ENCODE results near the gene S100A8.

S100A8 gene

GRCh38 chr1:153344718-153345025 is 46.2 kb downstream of the S100A8 start:
- Histone ChIP-seq H3K27ac (ENCODE audit: low read depth, low read length) (no peak overlapping the region), H3K9me3 (ENCODE audit: insufficient read depth, low read depth, low read length) (no peaks in the 10 kb centered on the region), H3K4me1 (ENCODE audit: insufficient read depth, low read length) (no peaks in the 10 kb centered on the region), H3K9ac (ENCODE audit: low read depth, low read length) (no peak overlapping the region), H3K4me3 (ENCODE audit: low read length) (no peak overlapping the region), H3K27me3 (ENCODE audit: insufficient read depth, low read length) (peaks cover 3% of the 10 kb centered on the region; the same call in 1 of the 2 replicates), H3K36me3 (ENCODE audit: insufficient read depth, low read length) (no peaks in the 10 kb centered on the region)
- WGBS = 82% methylated on average over 3 of the region's 3 CpGs

DNA sequence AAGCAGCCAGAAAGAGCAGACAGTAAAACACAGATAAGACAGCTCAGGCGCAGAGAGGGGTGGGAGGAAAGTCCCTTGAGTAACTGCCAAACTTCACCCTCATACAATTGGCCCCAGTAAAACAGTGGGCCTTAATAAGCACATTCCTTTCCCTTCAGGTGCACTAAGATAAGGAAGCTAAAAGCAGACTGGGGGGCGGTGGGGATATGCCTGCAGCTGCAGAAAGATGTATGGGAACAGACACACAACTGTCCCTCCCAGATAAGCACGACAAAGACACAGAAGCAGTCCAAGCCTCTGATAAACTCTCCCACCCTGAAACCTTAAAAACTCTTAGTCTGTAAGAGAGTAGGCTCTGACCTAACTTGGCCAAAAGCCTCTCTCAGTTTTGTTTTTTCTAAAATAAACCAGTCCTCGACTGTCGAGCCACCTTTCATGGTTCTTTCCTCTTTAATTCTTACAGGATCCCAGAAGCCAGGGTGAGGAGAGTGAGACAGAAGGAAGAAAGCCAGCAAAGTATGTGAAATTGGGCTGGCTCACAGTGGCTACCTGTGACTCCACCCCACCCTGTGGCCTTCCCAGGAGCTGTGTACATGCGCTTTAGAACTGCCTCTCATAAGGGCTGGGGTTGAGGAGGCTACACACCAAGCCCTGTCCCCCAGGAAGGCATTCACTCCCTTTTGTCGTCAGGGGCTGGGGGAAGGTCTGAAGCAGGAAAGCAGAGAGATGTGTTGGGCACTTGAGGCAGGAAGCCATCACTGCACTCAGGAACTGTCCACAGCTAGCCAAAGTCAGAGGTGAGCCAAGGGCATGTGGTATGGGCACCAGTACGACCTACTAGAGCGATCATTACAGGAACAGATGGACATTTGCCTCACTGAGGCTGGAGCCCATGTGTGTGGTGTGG is 46.8 kb downstream of the S100A8 start:
- 80% methylated on average over 9 of the region's 9 CpGs for WGBS
- H3K4me1 ChIP-seq (ENCODE audit: insufficient read depth, low read length) = no peaks in the 10 kb centered on the region
- no peak overlapping the region for H3K4me3 ChIP-seq (ENCODE audit: low read length)
- H3K36me3 ChIP-seq (ENCODE audit: insufficient read depth, low read length) = no peaks in the 10 kb centered on the region
- no peaks in the 10 kb centered on the region for H3K9me3 ChIP-seq (ENCODE audit: insufficient read depth, low read depth, low read length)
- no peak overlapping the region for H3K9ac ChIP-seq (ENCODE audit: low read depth, low read length)
- peaks cover 3% of the 10 kb centered on the region; the same call in 1 of the 2 replicates for H3K27me3 ChIP-seq (ENCODE audit: insufficient read depth, low read length)
- H3K27ac ChIP-seq (ENCODE audit: low read depth, low read length) = no peak overlapping the region

DNA sequence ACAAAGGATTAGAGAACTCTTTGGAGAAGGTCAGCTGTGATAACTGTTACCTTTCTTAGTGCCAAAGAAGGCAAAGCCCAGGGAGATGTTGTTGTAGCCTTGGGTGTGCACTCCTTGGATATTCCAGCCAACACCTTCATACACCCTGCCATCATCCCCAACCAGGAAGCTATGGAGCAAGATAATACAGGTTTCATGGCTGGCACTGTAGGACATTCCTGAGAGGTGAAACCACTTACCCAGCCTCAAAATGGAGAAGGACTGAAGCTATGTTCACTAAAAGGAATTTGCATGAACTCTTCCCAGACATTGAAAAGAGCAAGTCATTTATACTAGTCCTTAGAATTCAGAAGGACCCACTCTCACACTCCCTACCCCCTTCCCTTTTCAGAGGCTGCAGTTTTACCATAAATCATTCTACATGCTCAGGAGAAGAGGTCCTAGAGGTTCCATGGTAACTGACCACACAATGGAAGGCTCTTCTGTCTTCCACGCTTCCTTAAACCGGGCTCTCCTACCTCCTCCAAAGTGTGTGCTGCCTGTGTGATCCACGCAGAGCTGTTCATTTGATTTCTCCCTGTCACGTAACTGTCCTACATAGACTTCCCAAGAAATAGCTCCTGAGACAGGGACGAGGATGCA is 47.7 kb downstream of the S100A8 start:
- no peaks in the 10 kb centered on the region for H3K36me3 ChIP-seq (ENCODE audit: insufficient read depth, low read length)
- 58% methylated on average over 5 of the region's 5 CpGs for WGBS
- no peak overlapping the region for H3K27ac ChIP-seq (ENCODE audit: low read depth, low read length)
- no peaks in the 10 kb centered on the region for H3K4me1 ChIP-seq (ENCODE audit: insufficient read depth, low read length)
- no peaks in the 10 kb centered on the region for H3K9me3 ChIP-seq (ENCODE audit: insufficient read depth, low read depth, low read length)
- H3K27me3 ChIP-seq (ENCODE audit: insufficient read depth, low read length) = peaks cover 3% of the 10 kb centered on the region; the same call in 1 of the 2 replicates
- no peak overlapping the region for H3K4me3 ChIP-seq (ENCODE audit: low read length)
- H3K9ac ChIP-seq (ENCODE audit: low read depth, low read length) = no peak overlapping the region

DNA sequence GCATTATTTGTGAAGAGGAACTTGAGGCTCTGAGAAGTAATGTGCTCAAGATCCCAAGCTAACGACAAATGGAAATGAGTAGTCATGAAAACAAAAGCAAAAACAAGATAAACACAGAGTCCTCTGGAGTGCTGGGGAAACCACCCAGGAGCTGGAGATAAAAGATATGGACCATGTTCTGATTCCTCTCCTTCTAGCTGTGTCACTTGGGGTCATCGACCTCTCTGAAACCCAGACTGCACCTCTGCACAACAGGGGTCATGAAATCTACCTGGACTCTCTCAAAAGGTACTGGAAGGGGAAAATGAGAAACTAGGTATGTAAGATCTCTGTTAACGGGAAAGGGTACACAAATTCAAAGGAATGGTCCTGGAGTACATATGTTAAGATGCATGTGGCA is 48.7 kb downstream of the S100A8 start:
- 91% methylated on average over 3 of the region's 3 CpGs for WGBS
- no peak overlapping the region for H3K4me3 ChIP-seq (ENCODE audit: low read length)
- H3K27ac ChIP-seq (ENCODE audit: low read depth, low read length) = no peak overlapping the region

GRCh38 chr1:153341431-153341934 is 49.4 kb downstream of the S100A8 start:
- Histone ChIP-seq H3K4me3 (ENCODE audit: low read length) (no peak overlapping the region), H3K36me3 (ENCODE audit: insufficient read depth, low read length) (no peaks in the 10 kb centered on the region), H3K9ac (ENCODE audit: low read depth, low read length) (no peak overlapping the region), H3K27ac (ENCODE audit: low read depth, low read length) (no peak overlapping the region), H3K9me3 (ENCODE audit: insufficient read depth, low read depth, low read length) (no peaks in the 10 kb centered on the region), H3K4me1 (ENCODE audit: insufficient read depth, low read length) (no peaks in the 10 kb centered on the region), H3K27me3 (ENCODE audit: insufficient read depth, low read length) (no peaks in the 10 kb centered on the region)
- WGBS = 86% methylated on average over 4 of the region's 4 CpGs

More for the DNA sequence above, 48.7 kb downstream of the S100A8 start:
- no peaks in the 10 kb centered on the region for H3K27me3 ChIP-seq (ENCODE audit: insufficient read depth, low read length)
- no peak overlapping the region for H3K9ac ChIP-seq (ENCODE audit: low read depth, low read length)
- H3K36me3 ChIP-seq (ENCODE audit: insufficient read depth, low read length) = no peaks in the 10 kb centered on the region
- no peaks in the 10 kb centered on the region for H3K4me1 ChIP-seq (ENCODE audit: insufficient read depth, low read length)
- H3K9me3 ChIP-seq (ENCODE audit: insufficient read depth, low read depth, low read length) = no peaks in the 10 kb centered on the region

DNA sequence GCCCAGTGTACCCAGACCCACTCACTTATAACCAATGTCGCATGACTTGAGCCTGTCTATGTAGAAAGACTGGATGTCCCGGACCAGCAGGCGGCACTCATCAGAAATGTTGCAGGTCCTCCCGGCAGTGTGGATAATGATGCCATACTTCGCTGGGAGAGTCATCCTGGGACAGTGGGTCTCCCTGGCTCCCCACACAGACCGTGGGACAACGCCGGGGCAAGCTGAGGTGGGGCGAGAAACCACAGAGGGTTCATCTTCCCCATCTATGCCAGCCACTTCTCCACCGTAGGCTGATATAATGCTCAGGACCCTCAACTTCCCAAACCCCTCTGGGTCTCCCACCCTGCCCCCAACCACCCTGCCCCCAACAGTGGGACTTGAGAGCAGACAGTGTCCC is 50.5 kb downstream of the S100A8 start:
- H3K27ac ChIP-seq (ENCODE audit: low read depth, low read length) = no peak overlapping the region
- H3K9ac ChIP-seq (ENCODE audit: low read depth, low read length) = no peak overlapping the region
- H3K4me3 ChIP-seq (ENCODE audit: low read length) = no peak overlapping the region
- no peaks in the 10 kb centered on the region for H3K9me3 ChIP-seq (ENCODE audit: insufficient read depth, low read depth, low read length)
- WGBS = 90% methylated on average over 10 of the region's 10 CpGs
- H3K4me1 ChIP-seq (ENCODE audit: insufficient read depth, low read length) = no peaks in the 10 kb centered on the region
- no peaks in the 10 kb centered on the region for H3K27me3 ChIP-seq (ENCODE audit: insufficient read depth, low read length)
- H3K36me3 ChIP-seq (ENCODE audit: insufficient read depth, low read length) = no peaks in the 10 kb centered on the region

All from HUES64 (cell line).